ENCODE measurements around the gene WSB1. TPM values are rescaled to one million over a fixed set of nuclear protein-coding genes. Genes with fewer than 3 reads are reported as not detected.

Gene WSB1
- total and polyA plus RNA-seq, 2 donors (not counting 1 experiment from before 2014, with no cell fraction given) = 123 to 217 TPM

GRCh38 chr17:27333410-27333980 lies 39.6 kb downstream of the WSB1 start:
- Mint-ChIP-seq H3K4me1 (peaks cover 46% of the 10 kb centered on the region), H3K27ac (peak overlapping the region; percentile 89), H3K4me3 (peak overlapping the region; percentile 85), H3K27me3 (no peaks in the 10 kb centered on the region), H3K9me3 (ENCODE audit: insufficient read depth) (no peaks in the 10 kb centered on the region)
- peak overlapping the region; percentile 66 for H3K9ac ChIP-seq (ENCODE audit: low read length)
- H2AFZ ChIP-seq (ENCODE audit: insufficient read depth, low read depth, low read length, poor library complexity, severe bottlenecking) = peak overlapping the region; percentile 79
- ATAC-seq (ENCODE audit: low read depth) = no peak
- no peaks in the 10 kb centered on the region for H3K27me3 ChIP-seq (replicated peaks in 1 of 4; ENCODE audit: control extremely low read depth in 1 of 4, control insufficient read depth in 3 of 4, insufficient read depth in 4 of 4, low read length in 3 of 4)
- intact Hi-C loops (cut with micrococcal nuclease) = loop anchor here (1.0 to 10.0 kb wide), 2 partner anchors 20 to 209 kb away; no protein-coding TSS in a partner anchor
- ChIA-PET CTCF (interaction anchor here (0.7 to 7.0 kb wide), 33 partner anchors 10 to 321 kb away, joined by 3 to 140 read pairs (median 4); partner anchors contain the start of gene WSB1), POLR2A (interaction anchor here (1.2 to 1.7 kb wide), 4 partner anchors 12 to 88 kb away, joined by 3 to 10 read pairs (median 4); partner anchors contain the start of gene WSB1)
- no peak for TF ChIP-seq EZH2 (IDR thresholded peaks at IDR 0.05; ENCODE audit: borderline replicate concordance, insufficient read depth, low read depth, low read length, poor library complexity, severe bottlenecking)
- no peak for TF ChIP-seq CTCF (IDR thresholded peaks at IDR 0.05)
- peaks cover 11 to 18% of the 10 kb centered on the region in 2 donors for H3K4me1 ChIP-seq (ENCODE audit: control insufficient read depth in 2 of 2, insufficient read depth in 2 of 2, low read length in 2 of 2)
- H3K36me3 ChIP-seq (replicated peaks in 1 of 2; ENCODE audit: control extremely low read depth in 1 of 2, control insufficient read depth in 1 of 2, extremely low read depth in 1 of 2, insufficient read depth in 2 of 2, low read length in 1 of 2) = no peaks in the 10 kb centered on the region
- WGBS (ENCODE audit: insufficient coverage) = 100% methylated on average over 1 of the region's 11 CpGs
- peak overlapping the region; percentile 80 for H3K4me2 ChIP-seq (replicated peaks; ENCODE audit: low read depth, low read length, poor library complexity, severe bottlenecking)
- H3K4me3 ChIP-seq (ENCODE audit: control extremely low read depth in 1 of 5, extremely low read depth in 1 of 5, insufficient read depth in 1 of 5, low read depth in 2 of 5, low read length in 4 of 5) = peak overlapping the region; percentile 26 to 63 (median 55)
- no peaks in the 10 kb centered on the region for H4K20me1 ChIP-seq (ENCODE audit: control insufficient read depth, insufficient read depth, low read length, poor library complexity, severe bottlenecking)
- peak overlapping the region in 1 of 2 donors; percentile 59 for H3K27ac ChIP-seq (ENCODE audit: low read length in 2 of 2)
- no peaks in the 10 kb centered on the region for H3K79me2 ChIP-seq (ENCODE audit: control insufficient read depth, insufficient read depth, low read length)
- H3K9me3 ChIP-seq (ENCODE audit: control extremely low read depth in 1 of 3, control insufficient read depth in 2 of 3, insufficient read depth in 1 of 3, low read length in 2 of 3) = no peaks in the 10 kb centered on the region
- DNase-seq = no peak

GRCh38 chr17:27336184-27336583 lies 42.3 kb downstream of the WSB1 start:
- peaks cover 20 to 30% of the 10 kb centered on the region in 2 donors for H3K4me1 ChIP-seq (ENCODE audit: control insufficient read depth in 2 of 2, insufficient read depth in 2 of 2, low read length in 2 of 2)
- ATAC-seq (ENCODE audit: low read depth) (no peak), DNase-seq (no peak)
- no peak overlapping the region for H3K4me3 Mint-ChIP-seq
- no CpG with 5 or more reads among the region's 3 CpGs for WGBS (ENCODE audit: insufficient coverage)
- no peak overlapping the region for H3K4me3 ChIP-seq (ENCODE audit: control extremely low read depth in 1 of 5, extremely low read depth in 1 of 5, insufficient read depth in 1 of 5, low read depth in 2 of 5, low read length in 4 of 5)
- intact Hi-C loops (cut with micrococcal nuclease) = loop anchor here (10.0 kb wide), 1 partner anchor 211 kb away; no protein-coding TSS in a partner anchor
- H4K20me1 ChIP-seq (ENCODE audit: control insufficient read depth, insufficient read depth, low read length, poor library complexity, severe bottlenecking) = no peaks in the 10 kb centered on the region
- no peak overlapping the region for H3K27ac ChIP-seq (ENCODE audit: low read length in 2 of 2)
- TF ChIP-seq CTCF (IDR thresholded peaks at IDR 0.05) (no peak), EZH2 (IDR thresholded peaks at IDR 0.05; ENCODE audit: borderline replicate concordance, insufficient read depth, low read depth, low read length, poor library complexity, severe bottlenecking) (no peak)
- H3K79me2 ChIP-seq (ENCODE audit: control insufficient read depth, insufficient read depth, low read length) = no peaks in the 10 kb centered on the region
- H3K27ac Mint-ChIP-seq = peak overlapping the region; percentile 21
- H3K9me3 Mint-ChIP-seq (ENCODE audit: insufficient read depth) = no peaks in the 10 kb centered on the region
- H3K36me3 ChIP-seq (replicated peaks in 1 of 2; ENCODE audit: control extremely low read depth in 1 of 2, control insufficient read depth in 1 of 2, extremely low read depth in 1 of 2, insufficient read depth in 2 of 2, low read length in 1 of 2) = no peaks in the 10 kb centered on the region
- peaks cover 68% of the 10 kb centered on the region for H3K4me1 Mint-ChIP-seq
- no peak overlapping the region for H2AFZ ChIP-seq (ENCODE audit: insufficient read depth, low read depth, low read length, poor library complexity, severe bottlenecking)
- no peaks in the 10 kb centered on the region for H3K27me3 ChIP-seq (replicated peaks in 1 of 4; ENCODE audit: control extremely low read depth in 1 of 4, control insufficient read depth in 3 of 4, insufficient read depth in 4 of 4, low read length in 3 of 4)
- H3K9me3 ChIP-seq (ENCODE audit: control extremely low read depth in 1 of 3, control insufficient read depth in 2 of 3, insufficient read depth in 1 of 3, low read length in 2 of 3) = no peaks in the 10 kb centered on the region
- POLR2A ChIA-PET = no interaction called here
- CTCF ChIA-PET = interaction anchor here (0.6 to 7.0 kb wide), 3 partner anchors 54 to 115 kb away, joined by 3 to 140 read pairs (median 3); no protein-coding TSS in a partner anchor
- no peak overlapping the region for H3K4me2 ChIP-seq (replicated peaks; ENCODE audit: low read depth, low read length, poor library complexity, severe bottlenecking)
- H3K9ac ChIP-seq (ENCODE audit: low read length) = no peak overlapping the region
- H3K27me3 Mint-ChIP-seq = no peaks in the 10 kb centered on the region

All from B cell (primary cell).